OCI-LY1 (cell line): ENCODE results near the gene DLGAP4.

Experiments
- H2AFZ ChIP-seq: fragments of 200-600 bp; sonication (generic), shearing (Covaris generic); 2 replicates; pipeline ENCODE4 v1.6.0; 2014; ENCODE audit warnings: antibody characterized with exemption, mild to moderate bottlenecking, low read length
- H3F3A ChIP-seq: fragments of 200-600 bp; sonication (generic), shearing (Covaris generic); 2 replicates; pipeline ENCODE4 v1.6.0; 2014; ENCODE audit warnings: mild to moderate bottlenecking, antibody characterized with exemption, low read length, moderate library complexity; ENCODE audit not compliant: insufficient read depth
- H3K27ac ChIP-seq: fragments of 200-600 bp; sonication (generic); 2 replicates; pipeline ENCODE4 v1.5.1; 2014; ENCODE audit warnings: low read length, mixed run types, mild to moderate bottlenecking, low read depth; ENCODE audit not compliant: poor library complexity, severe bottlenecking
- H3K27me3 ChIP-seq: fragments of 200-600 bp; sonication (generic); 2 replicates; pipeline ENCODE4 v1.6.0; 2014; ENCODE audit warnings: antibody characterized with exemption, mild to moderate bottlenecking, low read length, moderate library complexity; ENCODE audit not compliant: insufficient read depth
- H3K36me3 ChIP-seq: fragments of 200-600 bp; sonication (generic); 2 replicates; pipeline ENCODE4 v1.6.1; 2014; ENCODE audit warnings: mild to moderate bottlenecking, antibody characterized with exemption, low read length, moderate library complexity, mixed read lengths; ENCODE audit not compliant: insufficient read depth
- H3K4me1 ChIP-seq: fragments of 200-600 bp; sonication (generic); 2 replicates; pipeline ENCODE4 v1.5.1; 2014; ENCODE audit warnings: mild to moderate bottlenecking, low read length, moderate library complexity; ENCODE audit not compliant: insufficient read depth, severe bottlenecking
- H3K4me2 ChIP-seq: fragments of 200-600 bp; sonication (generic), shearing (Covaris generic); 2 replicates; pipeline ENCODE4 v1.6.1; 2014; ENCODE audit warnings: low read length
- H3K4me3 ChIP-seq: fragments of 200-600 bp; sonication (generic); 2 replicates; pipeline ENCODE4 v1.5.1; 2014; ENCODE audit warnings: low read length, low read depth, mild to moderate bottlenecking, mixed read lengths; ENCODE audit not compliant: poor library complexity, severe bottlenecking
- H3K79me2 ChIP-seq: fragments of 200-600 bp; shearing (Covaris generic); 2 replicates; pipeline ENCODE4 v1.6.1; 2016; ENCODE audit warnings: mixed run types, low read length, mixed read lengths; ENCODE audit not compliant: insufficient read depth
- H3K9ac ChIP-seq: fragments of 200-600 bp; sonication (generic), shearing (Covaris generic); 2 replicates; pipeline ENCODE4 v1.6.1; 2014; ENCODE audit warnings: mild to moderate bottlenecking, low read length, mixed read lengths
- H3K9me2 ChIP-seq: fragments of 200-600 bp; sonication (generic), shearing (Covaris generic); 2 replicates; pipeline ENCODE4 v1.6.1; 2014; ENCODE audit warnings: low read depth, mild to moderate bottlenecking, low read length, mixed read lengths
- H3K9me3 ChIP-seq: fragments of 200-600 bp; shearing (Covaris generic); 2 replicates; pipeline ENCODE4 v1.6.1; 2014; ENCODE audit warnings: low read length, mixed read lengths
- H4K20me1 ChIP-seq: fragments of 200-600 bp; sonication (generic), shearing (Covaris generic); 2 replicates; pipeline ENCODE4 v1.6.0; 2016; ENCODE audit warnings: mild to moderate bottlenecking, low read length; ENCODE audit not compliant: insufficient read depth
- EZH2 ChIP-seq: fragments of 200-600 bp; sonication (generic), shearing (Covaris generic); IDR thresholded peaks from 2 replicates; pipeline ENCODE4 v1.8.0; 2017; ENCODE audit warnings: borderline replicate concordance, mixed run types, mild to moderate bottlenecking, antibody characterized with exemption, low read length, moderate library complexity, mixed read lengths
- TF ChIP-seq, protein P1 (sequence below): fragments of 200-600 bp; sonication (generic), shearing (Covaris generic); IDR thresholded peaks from 2 replicates; pipeline ENCODE4 v1.5.1; 2017; ENCODE audit warnings: mild to moderate bottlenecking, antibody characterized with exemption, low read length, moderate library complexity, mixed read lengths

Gene DLGAP4

DNA sequence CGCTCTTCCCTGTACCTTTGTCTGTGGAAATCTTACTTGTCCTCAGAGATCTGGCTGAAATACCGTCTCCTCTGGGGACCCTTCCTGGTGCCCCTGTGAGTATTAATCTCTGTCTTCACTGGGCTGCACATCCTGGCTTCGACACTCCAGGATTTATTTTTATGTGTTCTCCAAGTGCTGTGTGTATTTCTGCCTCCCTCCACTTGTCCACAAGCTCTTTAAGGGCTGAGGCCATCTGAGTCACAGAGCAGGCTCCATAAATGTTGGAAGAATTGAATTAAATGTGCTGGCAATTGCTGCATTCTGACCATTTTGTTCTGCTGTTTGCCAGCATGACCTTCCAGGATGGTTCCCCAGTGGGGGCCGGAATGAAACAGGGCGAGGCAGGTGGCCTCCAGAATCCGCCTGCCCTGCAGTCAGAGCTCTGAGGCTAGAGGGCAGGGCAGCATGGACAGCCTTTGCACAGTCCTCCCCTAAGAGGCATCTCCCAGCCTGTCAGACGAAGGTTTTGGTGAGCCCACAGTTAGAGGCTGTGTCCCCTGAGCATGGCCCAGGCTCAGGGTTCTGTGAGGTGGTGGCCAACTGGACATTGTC is 105.8 kb downstream of the DLGAP4 start:
- Histone ChIP-seq H3K9me3 (no peaks in the 10 kb centered on the region), H3K36me3 (no peaks in the 10 kb centered on the region), H4K20me1 (no peaks in the 10 kb centered on the region), H3K27ac (no peak overlapping the region), H3K4me1 (no peaks in the 10 kb centered on the region), H3K79me2 (no peaks in the 10 kb centered on the region), H3K9me2 (no peaks in the 10 kb centered on the region), H3K4me3 (no peak overlapping the region), H3F3A (no peaks in the 10 kb centered on the region), H2AFZ (no peak overlapping the region), H3K9ac (no peak overlapping the region), H3K27me3 (peaks cover 1% of the 10 kb centered on the region; the same call in 1 of the 2 replicates), H3K4me2 (no peak overlapping the region)
- no peak for TF ChIP-seq EZH2
- TF ChIP-seq, protein P1, sequence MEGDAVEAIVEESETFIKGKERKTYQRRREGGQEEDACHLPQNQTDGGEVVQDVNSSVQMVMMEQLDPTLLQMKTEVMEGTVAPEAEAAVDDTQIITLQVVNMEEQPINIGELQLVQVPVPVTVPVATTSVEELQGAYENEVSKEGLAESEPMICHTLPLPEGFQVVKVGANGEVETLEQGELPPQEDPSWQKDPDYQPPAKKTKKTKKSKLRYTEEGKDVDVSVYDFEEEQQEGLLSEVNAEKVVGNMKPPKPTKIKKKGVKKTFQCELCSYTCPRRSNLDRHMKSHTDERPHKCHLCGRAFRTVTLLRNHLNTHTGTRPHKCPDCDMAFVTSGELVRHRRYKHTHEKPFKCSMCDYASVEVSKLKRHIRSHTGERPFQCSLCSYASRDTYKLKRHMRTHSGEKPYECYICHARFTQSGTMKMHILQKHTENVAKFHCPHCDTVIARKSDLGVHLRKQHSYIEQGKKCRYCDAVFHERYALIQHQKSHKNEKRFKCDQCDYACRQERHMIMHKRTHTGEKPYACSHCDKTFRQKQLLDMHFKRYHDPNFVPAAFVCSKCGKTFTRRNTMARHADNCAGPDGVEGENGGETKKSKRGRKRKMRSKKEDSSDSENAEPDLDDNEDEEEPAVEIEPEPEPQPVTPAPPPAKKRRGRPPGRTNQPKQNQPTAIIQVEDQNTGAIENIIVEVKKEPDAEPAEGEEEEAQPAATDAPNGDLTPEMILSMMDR, result no peak

DNA sequence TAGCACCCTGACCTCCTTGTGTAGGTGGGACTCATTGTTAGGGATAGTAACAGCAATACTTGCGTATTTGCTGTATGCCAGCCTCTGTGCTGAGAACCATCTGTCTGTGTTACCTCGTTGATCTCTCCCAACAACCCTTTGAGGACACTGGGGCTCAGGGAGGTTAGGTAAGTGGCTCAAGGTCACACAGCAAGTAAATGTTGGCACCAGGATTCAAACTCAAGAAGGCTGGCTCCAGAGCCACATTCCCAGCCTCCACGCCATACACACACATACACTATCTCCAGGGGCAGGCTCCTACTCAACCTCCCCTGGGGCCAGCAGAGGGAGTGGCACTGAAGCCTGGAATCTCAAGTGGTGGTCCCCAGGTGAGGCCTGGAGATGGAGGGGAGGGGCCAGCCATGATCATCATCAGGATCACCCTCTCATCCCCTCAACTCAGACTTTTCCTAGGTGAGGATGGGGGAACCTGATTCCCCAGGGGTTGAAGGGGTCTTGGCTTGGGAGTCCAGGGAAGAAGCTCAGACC is 109.4 kb downstream of the DLGAP4 start:
- Histone ChIP-seq H3K79me2 (no peaks in the 10 kb centered on the region), H3K9ac (no peak overlapping the region), H3K4me3 (no peak overlapping the region), H3K36me3 (no peaks in the 10 kb centered on the region), H3K4me2 (no peak overlapping the region), H2AFZ (no peak overlapping the region), H3K27ac (no peak overlapping the region), H4K20me1 (no peaks in the 10 kb centered on the region), H3K4me1 (no peaks in the 10 kb centered on the region), H3F3A (no peaks in the 10 kb centered on the region), H3K9me3 (no peaks in the 10 kb centered on the region), H3K27me3 (peaks cover 6% of the 10 kb centered on the region; the same call in 1 of the 2 replicates), H3K9me2 (no peaks in the 10 kb centered on the region)
- no peak for TF ChIP-seq EZH2
- TF ChIP-seq, protein P1, result no peak

DNA sequence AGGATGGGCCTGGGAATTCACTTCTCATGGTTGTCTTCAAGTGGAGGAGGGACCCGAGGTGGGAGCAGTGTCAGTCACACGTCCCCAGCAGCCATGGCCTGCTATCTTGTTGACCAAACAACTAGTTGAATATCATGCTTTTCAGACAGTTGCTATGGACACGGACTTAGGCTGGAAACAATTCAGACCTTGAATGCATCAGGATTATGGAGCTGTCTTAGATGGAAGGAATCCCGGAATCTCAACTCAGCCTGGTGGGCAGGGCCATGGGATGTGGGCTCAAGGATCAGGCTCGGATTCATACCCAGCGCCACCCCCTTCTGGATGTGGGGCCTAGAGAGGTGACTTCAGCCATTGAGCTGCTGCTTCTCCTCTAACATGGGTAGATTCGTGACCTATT is 112.6 kb downstream of the DLGAP4 start:
- no peak overlapping the region for H3K4me2 ChIP-seq
- no peaks in the 10 kb centered on the region for H4K20me1 ChIP-seq
- peaks cover 6% of the 10 kb centered on the region; the same call in 1 of the 2 replicates for H3K27me3 ChIP-seq
- H3K4me3 ChIP-seq, result no peak overlapping the region
- H3K9me2 ChIP-seq, result no peaks in the 10 kb centered on the region
- H2AFZ ChIP-seq, result no peak overlapping the region
- no peak overlapping the region for H3K9ac ChIP-seq
- TF ChIP-seq EZH2, result no peak
- TF ChIP-seq, protein P1, result no peak
- no peak overlapping the region for H3K27ac ChIP-seq
- no peaks in the 10 kb centered on the region for H3K4me1 ChIP-seq
- no peaks in the 10 kb centered on the region for H3K79me2 ChIP-seq
- no peaks in the 10 kb centered on the region for H3F3A ChIP-seq
- no peaks in the 10 kb centered on the region for H3K36me3 ChIP-seq
- H3K9me3 ChIP-seq, result no peaks in the 10 kb centered on the region
